ENCODE measurements around the gene LRIF1. TPM values are rescaled to one million over a fixed set of nuclear protein-coding genes. Genes with fewer than 3 reads are reported as not detected.

Gene LRIF1
- total RNA-seq, 1 donor from 2014 or later = 9.5 TPM

DNA sequence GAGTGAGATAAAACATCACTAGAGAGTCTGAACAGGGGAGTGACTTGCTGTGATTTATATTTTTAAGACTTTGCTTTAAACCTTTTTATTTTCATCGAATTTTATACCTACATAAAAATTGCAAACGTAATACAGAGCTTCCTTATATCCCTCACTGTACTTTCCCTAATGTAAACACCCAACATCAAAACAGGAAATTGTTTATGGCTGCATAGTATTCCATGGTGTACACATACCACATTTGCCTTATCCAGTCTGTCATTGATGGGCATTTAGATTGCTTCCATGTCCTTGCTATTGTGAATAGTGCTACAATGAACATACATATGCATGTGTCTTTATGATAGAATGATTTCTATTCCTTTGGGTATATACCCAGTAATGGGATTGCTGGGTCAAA, 34.8 kb downstream of the LRIF1 start:
- Mint-ChIP-seq H3K9me3 (ENCODE audit: low read depth) (peaks cover 13% of the 10 kb centered on the region), H3K4me3 (ENCODE audit: unreplicated experiment) (no peak overlapping the region), H3K27me3 (ENCODE audit: low read depth) (peaks cover 6% of the 10 kb centered on the region), H3K4me1 (ENCODE audit: low read depth) (no peaks in the 10 kb centered on the region), H3K36me3 (ENCODE audit: low read depth) (no peaks in the 10 kb centered on the region), H3K27ac (ENCODE audit: unreplicated experiment) (no peak overlapping the region)
- no peak for TF ChIP-seq CTCF (IDR thresholded peaks at IDR 0.05)
- no peak for DNase-seq (ENCODE audit: low spot score)

- H3K27ac Mint-ChIP-seq (ENCODE audit: unreplicated experiment) = no peak overlapping the region
- H3K36me3 Mint-ChIP-seq (ENCODE audit: low read depth) = no peaks in the 10 kb centered on the region
- TF ChIP-seq CTCF (IDR thresholded peaks at IDR 0.05) = no peak
- peaks cover 13% of the 10 kb centered on the region for H3K9me3 Mint-ChIP-seq (ENCODE audit: low read depth)
- H3K27me3 Mint-ChIP-seq (ENCODE audit: low read depth) = peaks cover 6% of the 10 kb centered on the region
- no peak overlapping the region for H3K4me3 Mint-ChIP-seq (ENCODE audit: unreplicated experiment)
- DNase-seq (ENCODE audit: low spot score) = no peak
- no peaks in the 10 kb centered on the region for H3K4me1 Mint-ChIP-seq (ENCODE audit: low read depth)
Measured at GRCh38 chr1:110928191-110928590, 35.5 kb downstream of the LRIF1 start.

- H3K27me3 Mint-ChIP-seq (ENCODE audit: low read depth) = peaks cover 6% of the 10 kb centered on the region
- no peaks in the 10 kb centered on the region for H3K4me1 Mint-ChIP-seq (ENCODE audit: low read depth)
- H3K27ac Mint-ChIP-seq (ENCODE audit: unreplicated experiment) = no peak overlapping the region
- H3K9me3 Mint-ChIP-seq (ENCODE audit: low read depth) = peaks cover 13% of the 10 kb centered on the region
- no peak overlapping the region for H3K4me3 Mint-ChIP-seq (ENCODE audit: unreplicated experiment)
- H3K36me3 Mint-ChIP-seq (ENCODE audit: low read depth) = no peaks in the 10 kb centered on the region
- TF ChIP-seq CTCF (IDR thresholded peaks at IDR 0.05) = no peak
- DNase-seq (ENCODE audit: low spot score) = no peak
Measured at GRCh38 chr1:110927484-110928075, 36.1 kb downstream of the LRIF1 start.

GRCh38 chr1:110921953-110922352, 41.8 kb downstream of the LRIF1 start:
- Mint-ChIP-seq H3K27me3 (ENCODE audit: low read depth) (peaks cover 9% of the 10 kb centered on the region), H3K9me3 (ENCODE audit: low read depth) (peaks cover 5% of the 10 kb centered on the region)
- no peak for TF ChIP-seq CTCF (IDR thresholded peaks at IDR 0.05)

DNA sequence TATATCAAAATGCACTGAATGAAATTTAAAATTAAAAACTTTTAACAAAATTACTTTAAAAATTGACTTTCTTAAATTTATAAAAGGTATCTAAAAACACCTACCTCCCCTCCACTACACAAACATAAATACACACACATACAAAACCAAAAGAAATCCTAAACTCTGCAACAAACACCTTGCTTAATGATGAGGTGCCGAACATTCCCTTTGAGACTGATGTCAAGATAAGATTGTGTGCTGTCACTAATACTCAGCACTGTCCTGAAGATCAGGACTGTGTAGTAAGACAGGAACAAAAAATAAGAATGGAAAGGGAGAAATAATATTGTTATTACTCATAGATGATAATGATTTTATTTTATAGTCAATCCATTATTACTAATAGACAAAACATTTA, 45.7 kb downstream of the LRIF1 start:
- no peak overlapping the region for H3K27ac Mint-ChIP-seq (ENCODE audit: unreplicated experiment)
- no peak overlapping the region for H3K4me3 Mint-ChIP-seq (ENCODE audit: unreplicated experiment)
- DNase-seq (ENCODE audit: low spot score) = no peak
- no peaks in the 10 kb centered on the region for H3K36me3 Mint-ChIP-seq (ENCODE audit: low read depth)
- H3K27me3 Mint-ChIP-seq (ENCODE audit: low read depth) = peaks cover 4% of the 10 kb centered on the region
- peaks cover 9% of the 10 kb centered on the region for H3K9me3 Mint-ChIP-seq (ENCODE audit: low read depth)
- peaks cover 5% of the 10 kb centered on the region for H3K4me1 Mint-ChIP-seq (ENCODE audit: low read depth)
- no peak for TF ChIP-seq CTCF (IDR thresholded peaks at IDR 0.05)

More at GRCh38 chr1:110921953-110922352, 41.8 kb downstream of the LRIF1 start:
- Mint-ChIP-seq H3K27ac (ENCODE audit: unreplicated experiment) (no peak overlapping the region), H3K36me3 (ENCODE audit: low read depth) (no peaks in the 10 kb centered on the region), H3K4me3 (ENCODE audit: unreplicated experiment) (no peak overlapping the region), H3K4me1 (ENCODE audit: low read depth) (peaks cover under 1% of the 10 kb centered on the region)
- DNase-seq (ENCODE audit: low spot score) = no peak
